IPS-20b (cell line): ENCODE data around the gene EPHB2.

Experiments used
- H3K27ac ChIP-seq: one replicate; pipeline ENCODE4 v1.5.1; 2013; ENCODE audit warnings: low read length
- H3K27me3 ChIP-seq: 2 replicates; pipeline ENCODE4 v1.6.1; 2013; ENCODE audit warnings: mild to moderate bottlenecking, low read length, inconsistent platforms; ENCODE audit not compliant: insufficient read depth
- H3K36me3 ChIP-seq: 2 replicates; pipeline ENCODE4 v1.6.1; 2013; ENCODE audit warnings: low read depth, mild to moderate bottlenecking, inconsistent platforms, low read length, moderate library complexity; ENCODE audit not compliant: insufficient read depth
- H3K4me1 ChIP-seq: 2 replicates; pipeline ENCODE4 v1.6.1; 2013; ENCODE audit warnings: mild to moderate bottlenecking, control low read depth, inconsistent platforms, low read length, moderate library complexity; ENCODE audit not compliant: insufficient read depth
- H3K4me3 ChIP-seq: 2 replicates; pipeline ENCODE4 v1.5.1; 2013; ENCODE audit warnings: mild to moderate bottlenecking, low read length, inconsistent platforms
- H3K9ac ChIP-seq: 2 replicates; pipeline ENCODE4 v1.6.1; 2013; ENCODE audit warnings: low read depth, mild to moderate bottlenecking, inconsistent platforms, low read length, moderate library complexity
- H3K9me3 ChIP-seq: 2 replicates; pipeline ENCODE4 v1.6.1; 2013; ENCODE audit warnings: mild to moderate bottlenecking, low read depth, low read length, inconsistent platforms; ENCODE audit not compliant: insufficient read depth

EPHB2 gene

DNA sequence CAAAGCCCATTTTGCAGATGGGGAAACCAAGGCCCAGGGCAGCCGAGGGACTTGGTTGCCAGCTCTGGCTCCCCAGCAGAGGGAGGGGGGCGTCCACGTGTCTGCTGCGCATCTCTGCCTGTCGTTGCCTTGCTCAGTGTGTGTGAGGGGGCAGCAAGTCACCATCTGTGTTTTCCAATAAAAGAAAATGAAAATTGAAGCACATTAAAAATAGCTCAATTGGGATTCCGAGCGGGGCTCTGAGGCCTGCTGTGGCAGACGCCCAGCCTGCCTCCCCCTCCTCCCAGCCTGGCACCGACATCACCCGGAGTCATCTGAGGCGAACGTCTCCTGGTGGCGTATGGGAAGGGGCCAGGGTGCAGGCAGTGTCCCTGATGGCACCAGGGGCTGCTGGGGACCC is 51.2 kb downstream of the EPHB2 start:
- no peaks in the 10 kb centered on the region for H3K36me3 ChIP-seq
- H3K27me3 ChIP-seq: no peaks in the 10 kb centered on the region
- H3K4me1 ChIP-seq: no peaks in the 10 kb centered on the region
- no peak overlapping the region for H3K27ac ChIP-seq
- no peak overlapping the region for H3K4me3 ChIP-seq
- H3K9ac ChIP-seq: no peak overlapping the region
- H3K9me3 ChIP-seq: no peaks in the 10 kb centered on the region

DNA sequence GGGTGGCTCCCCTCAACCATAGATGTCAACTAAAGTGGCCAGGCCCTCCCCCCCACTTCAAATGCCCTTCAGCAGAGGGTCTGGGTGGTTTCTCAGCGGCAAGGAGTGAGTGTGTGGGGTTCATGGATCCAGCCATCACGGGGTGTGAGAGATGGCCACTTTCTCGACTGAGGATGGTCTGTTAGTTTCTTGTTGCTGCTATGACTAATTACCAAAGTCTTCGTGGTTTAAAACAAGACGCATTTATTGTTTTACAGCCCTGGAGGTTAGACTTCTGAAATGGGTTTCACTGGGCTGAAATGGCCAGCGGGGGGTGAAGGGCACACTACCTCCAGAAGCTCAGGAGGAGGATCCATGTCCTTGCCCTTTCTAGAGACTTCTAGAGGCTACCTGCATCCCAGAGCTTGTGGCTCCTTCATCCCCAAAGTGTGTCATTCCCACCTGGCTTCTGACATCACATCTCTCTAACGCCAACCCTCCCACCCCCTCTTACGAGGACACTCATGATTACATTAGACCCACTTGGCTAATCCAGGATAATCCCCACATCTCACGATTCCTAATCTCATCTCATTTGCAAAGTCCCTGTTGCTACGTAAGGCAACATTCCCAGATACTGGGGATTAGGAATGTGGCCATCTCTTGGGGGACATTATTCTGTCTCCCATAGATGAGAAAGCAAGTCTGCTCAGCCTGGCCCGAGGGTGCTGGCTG is 53.0 kb downstream of the EPHB2 start:
- H3K4me3 ChIP-seq: no peak overlapping the region

DNA sequence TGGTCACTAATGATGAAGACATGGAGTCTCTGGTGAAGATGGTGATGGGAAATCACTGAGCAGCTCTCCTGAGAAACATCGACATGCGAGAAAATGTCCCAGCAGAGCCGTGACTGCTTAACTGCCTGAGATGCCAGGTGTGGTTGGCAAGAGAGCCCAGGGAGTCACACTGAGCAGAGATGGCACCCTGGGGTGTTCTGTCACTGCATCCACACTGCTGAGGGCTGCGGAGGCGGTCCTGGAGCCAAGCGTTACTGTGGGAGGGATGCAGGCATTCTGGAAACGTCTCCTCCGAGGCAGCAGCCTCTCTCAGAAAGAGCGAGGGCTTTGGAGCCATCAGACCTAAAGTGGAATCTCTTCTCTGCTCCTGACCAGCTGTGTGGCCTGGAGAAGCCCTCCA is 57.2 kb downstream of the EPHB2 start:
- no peaks in the 10 kb centered on the region for H3K4me1 ChIP-seq
- no peaks in the 10 kb centered on the region for H3K27me3 ChIP-seq
- no peak overlapping the region for H3K27ac ChIP-seq
- H3K9me3 ChIP-seq: no peaks in the 10 kb centered on the region
- no peak overlapping the region for H3K4me3 ChIP-seq
- no peaks in the 10 kb centered on the region for H3K36me3 ChIP-seq
- H3K9ac ChIP-seq: no peak overlapping the region

More for the DNA sequence above, 53.0 kb downstream of the EPHB2 start:
- H3K4me1 ChIP-seq: no peaks in the 10 kb centered on the region
- H3K36me3 ChIP-seq: no peaks in the 10 kb centered on the region
- H3K27ac ChIP-seq: no peak overlapping the region
- H3K9ac ChIP-seq: no peak overlapping the region
- H3K9me3 ChIP-seq: no peaks in the 10 kb centered on the region
- H3K27me3 ChIP-seq: no peaks in the 10 kb centered on the region

DNA sequence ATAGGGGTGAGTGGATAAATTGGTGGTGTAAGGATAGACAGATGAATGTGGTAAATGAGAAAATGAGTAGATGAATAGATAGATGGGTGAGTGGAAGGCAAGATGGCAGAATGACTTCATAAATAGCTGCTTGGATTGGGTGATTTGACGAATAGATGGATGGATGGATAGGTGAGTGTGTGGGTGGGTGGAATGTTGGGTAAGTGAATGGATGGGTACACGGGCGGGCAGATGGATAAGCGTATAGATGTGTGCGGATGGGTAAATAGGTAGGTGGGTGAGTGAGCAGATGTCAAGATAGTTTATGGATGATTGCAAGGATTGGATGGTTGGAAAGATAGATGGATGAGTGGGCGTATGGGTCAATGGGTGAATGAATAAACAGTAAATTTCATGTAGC is 59.3 kb downstream of the EPHB2 start:
- Histone ChIP-seq H3K27me3 (no peaks in the 10 kb centered on the region), H3K4me3 (no peak overlapping the region), H3K27ac (no peak overlapping the region), H3K9ac (no peak overlapping the region), H3K9me3 (no peaks in the 10 kb centered on the region), H3K4me1 (no peaks in the 10 kb centered on the region), H3K36me3 (no peaks in the 10 kb centered on the region)

DNA sequence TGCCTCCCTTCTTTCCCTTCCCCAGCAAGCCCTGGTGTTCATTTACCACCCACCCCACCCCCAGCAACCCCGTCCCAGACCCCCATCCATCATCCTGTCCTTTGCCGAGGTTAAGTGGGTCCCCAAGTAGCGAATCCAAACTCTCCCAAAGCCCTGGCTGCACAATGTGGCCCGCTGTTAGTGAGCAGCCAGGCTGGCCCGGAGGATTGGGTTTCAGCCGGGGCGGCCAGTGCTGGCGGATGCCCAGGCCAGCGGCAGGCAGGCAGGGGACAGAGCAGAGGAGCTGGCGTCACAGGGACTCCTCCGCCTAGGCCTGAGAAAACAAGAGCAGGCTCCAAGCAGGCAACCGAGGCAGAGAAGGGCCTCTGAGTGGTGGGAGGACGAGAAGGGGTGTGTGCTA is 61.4 kb downstream of the EPHB2 start:
- no peaks in the 10 kb centered on the region for H3K36me3 ChIP-seq
- H3K9me3 ChIP-seq: no peaks in the 10 kb centered on the region
- no peaks in the 10 kb centered on the region for H3K27me3 ChIP-seq
- H3K9ac ChIP-seq: no peak overlapping the region
- no peak overlapping the region for H3K27ac ChIP-seq
- H3K4me1 ChIP-seq: no peaks in the 10 kb centered on the region
- no peak overlapping the region for H3K4me3 ChIP-seq

DNA sequence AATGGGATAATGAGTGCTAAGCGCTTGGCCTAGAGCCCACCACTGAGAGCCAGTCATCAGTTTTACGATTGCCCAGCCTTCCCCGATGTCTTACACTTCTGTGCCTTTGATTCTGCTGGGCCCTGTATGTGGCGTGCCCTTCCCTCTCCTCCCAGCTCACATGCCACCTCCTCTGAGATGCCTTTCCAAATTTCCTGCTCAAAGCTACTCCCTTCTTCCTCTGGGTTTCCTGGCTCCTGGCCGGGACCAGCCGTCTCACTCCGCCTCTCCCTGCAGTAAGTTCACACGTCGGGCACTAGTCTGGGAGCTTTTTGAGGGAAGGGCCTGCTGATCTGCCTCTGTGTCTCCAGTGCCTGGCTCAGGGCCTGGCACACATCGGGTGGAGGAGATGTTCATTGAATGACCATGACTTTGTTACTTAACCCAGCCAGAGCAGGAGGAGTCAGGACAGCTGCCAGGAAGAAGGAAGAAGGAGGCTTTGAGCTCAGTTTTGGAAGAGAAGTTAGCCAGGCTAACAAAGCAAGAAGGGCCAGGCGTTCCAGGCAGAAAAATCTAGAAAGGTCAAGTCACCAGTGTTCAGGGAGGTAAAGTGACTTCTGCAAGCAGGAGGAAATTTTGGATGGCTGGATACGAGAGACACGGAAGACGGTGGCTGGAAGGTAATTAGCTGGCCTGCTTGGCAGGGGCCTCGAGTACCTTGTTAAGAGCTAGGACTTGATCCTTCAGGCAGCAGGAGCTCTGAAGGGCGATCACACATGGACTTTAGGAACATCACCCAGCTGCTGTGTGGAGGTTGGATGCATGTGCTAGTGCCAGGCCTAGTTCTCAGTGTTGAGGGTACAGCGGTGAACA is 63.6 kb downstream of the EPHB2 start:
- H3K27ac ChIP-seq: no peak overlapping the region
- H3K27me3 ChIP-seq: no peaks in the 10 kb centered on the region
- H3K9me3 ChIP-seq: no peaks in the 10 kb centered on the region
- no peak overlapping the region; the same call in 1 of the 2 replicates for H3K9ac ChIP-seq
- H3K36me3 ChIP-seq: no peaks in the 10 kb centered on the region
- no peak overlapping the region for H3K4me3 ChIP-seq
- H3K4me1 ChIP-seq: no peaks in the 10 kb centered on the region

DNA sequence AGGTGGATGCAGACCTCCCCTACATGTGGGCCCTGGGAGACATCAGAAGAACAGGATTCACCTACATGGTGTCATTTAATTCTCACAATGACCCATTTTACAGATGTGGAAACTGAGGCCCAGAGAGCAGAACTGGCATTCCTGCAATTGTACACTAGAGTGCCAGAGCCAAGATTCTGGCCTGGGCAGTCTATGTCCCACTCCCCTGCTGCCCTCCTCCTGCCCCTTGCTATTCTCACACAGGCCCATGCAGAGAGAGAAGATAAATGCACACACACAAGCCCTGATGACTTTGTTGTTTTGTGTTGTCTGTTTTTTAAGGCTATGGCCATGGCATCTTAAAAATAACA is 64.2 kb downstream of the EPHB2 start:
- no peaks in the 10 kb centered on the region for H3K9me3 ChIP-seq
- H3K4me3 ChIP-seq: no peak overlapping the region
- no peaks in the 10 kb centered on the region for H3K36me3 ChIP-seq
- no peak overlapping the region for H3K27ac ChIP-seq
- no peaks in the 10 kb centered on the region for H3K27me3 ChIP-seq
- no peaks in the 10 kb centered on the region for H3K4me1 ChIP-seq
- no peak overlapping the region for H3K9ac ChIP-seq

DNA sequence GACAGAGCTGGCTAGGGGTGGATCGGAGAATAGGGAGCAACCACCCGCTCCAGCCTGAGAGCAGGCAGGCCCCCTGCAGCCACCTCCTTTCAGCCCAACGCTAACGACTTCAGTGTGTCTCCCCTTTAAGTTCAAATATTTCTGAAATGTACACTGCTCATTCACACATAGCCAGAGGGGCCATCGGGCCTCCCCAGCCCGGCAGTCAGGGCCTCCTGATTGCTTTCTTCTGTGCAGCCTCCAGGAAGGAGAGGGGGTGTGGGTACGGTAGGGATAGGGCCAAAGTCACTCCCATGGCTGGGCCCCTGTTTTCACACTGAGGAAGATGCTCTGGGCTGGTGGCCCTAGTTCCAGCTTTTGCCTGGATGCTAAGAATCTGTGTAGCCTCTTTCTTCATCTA is 64.8 kb downstream of the EPHB2 start:
- Histone ChIP-seq H3K9me3 (no peaks in the 10 kb centered on the region), H3K4me3 (no peak overlapping the region), H3K9ac (no peak overlapping the region), H3K27me3 (no peaks in the 10 kb centered on the region), H3K4me1 (no peaks in the 10 kb centered on the region), H3K36me3 (no peaks in the 10 kb centered on the region), H3K27ac (no peak overlapping the region)

DNA sequence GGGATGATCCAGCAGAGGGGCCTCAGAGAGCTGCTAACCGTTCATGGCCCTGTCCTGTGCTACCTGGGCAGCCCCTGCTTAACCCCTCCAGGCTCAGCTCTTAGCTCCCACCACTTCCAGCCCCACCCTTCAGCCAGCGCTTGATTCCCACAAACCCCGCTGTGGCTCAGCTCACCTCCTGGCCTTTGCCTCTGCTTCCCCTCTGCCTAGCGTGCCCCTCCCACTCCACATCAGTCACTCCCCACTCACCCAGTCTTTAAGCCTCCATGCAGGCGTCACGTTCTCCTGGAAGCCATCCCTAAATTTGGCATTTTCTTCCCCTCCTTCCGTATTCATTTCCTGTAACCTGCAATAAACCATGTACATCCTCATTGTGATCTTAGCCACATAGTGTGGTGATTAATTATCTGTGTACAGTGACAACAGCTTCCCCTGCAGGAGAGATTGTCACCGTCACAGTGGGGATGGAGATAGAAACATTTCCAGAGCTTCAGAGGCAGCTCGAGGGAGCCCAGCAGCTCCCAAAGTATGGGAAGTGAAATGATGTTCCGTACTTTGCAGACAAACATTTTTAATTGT is 65.5 kb downstream of the EPHB2 start:
- Histone ChIP-seq H3K27ac (no peak overlapping the region), H3K4me3 (no peak overlapping the region), H3K4me1 (no peaks in the 10 kb centered on the region), H3K9ac (no peak overlapping the region), H3K27me3 (no peaks in the 10 kb centered on the region), H3K36me3 (no peaks in the 10 kb centered on the region), H3K9me3 (no peaks in the 10 kb centered on the region)

DNA sequence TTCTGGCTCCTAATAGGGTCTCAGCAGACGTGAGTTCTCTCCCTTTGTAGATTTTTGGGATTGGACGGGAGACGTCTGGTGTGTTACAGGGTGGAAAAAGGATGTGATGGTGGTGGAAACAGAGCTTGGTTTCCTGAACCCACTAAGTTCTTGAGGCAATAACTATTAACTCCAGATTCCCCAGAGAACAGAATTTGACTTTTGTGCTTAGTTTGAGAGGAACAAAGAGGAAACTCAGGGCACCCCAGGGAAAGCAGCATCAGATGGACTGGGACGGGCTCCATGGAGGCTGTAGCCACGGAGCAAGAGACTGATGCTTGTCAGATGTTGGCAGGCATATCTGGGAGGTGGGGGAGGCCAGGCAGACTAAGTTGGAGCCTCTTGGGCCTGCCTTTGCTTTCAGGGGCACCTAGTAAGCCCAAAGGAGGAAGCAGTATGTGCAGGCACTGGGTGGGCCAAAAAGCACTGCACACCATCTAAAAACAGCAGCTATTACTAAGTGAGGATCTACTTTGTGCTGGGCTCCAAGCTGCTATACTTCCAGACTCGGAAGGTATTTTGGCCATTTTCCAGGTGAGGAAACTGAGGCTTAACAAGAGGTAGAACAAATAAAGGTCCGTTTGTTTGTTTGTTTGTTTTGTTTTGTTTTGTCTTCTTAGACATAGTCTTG is 66.9 kb downstream of the EPHB2 start:
- Histone ChIP-seq H3K4me3 (no peak overlapping the region), H3K27ac (no peak overlapping the region), H3K9ac (no peak overlapping the region)

DNA sequence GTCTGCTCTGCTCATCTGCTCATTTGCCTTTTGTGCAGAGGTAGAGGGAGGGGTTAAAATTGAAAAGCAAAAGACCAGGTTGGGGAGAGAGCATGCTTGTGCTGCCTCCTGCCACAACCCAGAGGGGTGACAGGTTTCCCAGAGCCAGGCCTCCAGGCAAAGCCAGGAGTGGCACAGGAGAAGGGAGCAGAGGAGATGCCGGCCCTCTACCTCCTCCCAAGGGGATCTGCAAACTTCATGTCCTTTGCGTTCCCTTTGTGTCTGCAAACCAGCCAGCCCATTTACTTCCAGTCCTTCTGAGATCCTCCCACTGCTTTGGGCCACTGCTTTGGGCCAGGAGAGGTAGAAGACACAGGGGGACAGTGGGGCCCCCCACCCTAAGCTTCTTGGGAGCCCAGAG is 67.8 kb downstream of the EPHB2 start:
- peaks cover 4% of the 10 kb centered on the region; the same call in 1 of the 2 replicates for H3K4me1 ChIP-seq
- H3K36me3 ChIP-seq: no peaks in the 10 kb centered on the region
- H3K4me3 ChIP-seq: no peak overlapping the region
- no peaks in the 10 kb centered on the region for H3K27me3 ChIP-seq
- no peak overlapping the region for H3K9ac ChIP-seq
- no peaks in the 10 kb centered on the region for H3K9me3 ChIP-seq
- no peak overlapping the region for H3K27ac ChIP-seq

More for the DNA sequence above, 66.9 kb downstream of the EPHB2 start:
- no peaks in the 10 kb centered on the region for H3K9me3 ChIP-seq
- peaks cover under 1% of the 10 kb centered on the region; the same call in 1 of the 2 replicates for H3K4me1 ChIP-seq
- no peaks in the 10 kb centered on the region for H3K36me3 ChIP-seq
- H3K27me3 ChIP-seq: no peaks in the 10 kb centered on the region
